DND-41 (cell line): Measurements from ENCODE around the gene KRTAP26-1.

Experiments
- CTCF ChIP-seq: IDR thresholded peaks from 2 replicates; pipeline ENCODE4 v1.5.1; 2012; ENCODE audit warnings: borderline replicate concordance, low read length, moderate library complexity, mild to moderate bottlenecking; ENCODE audit not compliant: poor library complexity, severe bottlenecking; ENCODE audit errors: extremely low read depth
- EZH2 ChIP-seq: IDR thresholded peaks from 3 replicates; pipeline ENCODE4 v1.6.1; 2012; ENCODE audit warnings: borderline replicate concordance, low read depth, mild to moderate bottlenecking, moderate library complexity, low read length, inconsistent platforms; ENCODE audit not compliant: severe bottlenecking

DNA sequence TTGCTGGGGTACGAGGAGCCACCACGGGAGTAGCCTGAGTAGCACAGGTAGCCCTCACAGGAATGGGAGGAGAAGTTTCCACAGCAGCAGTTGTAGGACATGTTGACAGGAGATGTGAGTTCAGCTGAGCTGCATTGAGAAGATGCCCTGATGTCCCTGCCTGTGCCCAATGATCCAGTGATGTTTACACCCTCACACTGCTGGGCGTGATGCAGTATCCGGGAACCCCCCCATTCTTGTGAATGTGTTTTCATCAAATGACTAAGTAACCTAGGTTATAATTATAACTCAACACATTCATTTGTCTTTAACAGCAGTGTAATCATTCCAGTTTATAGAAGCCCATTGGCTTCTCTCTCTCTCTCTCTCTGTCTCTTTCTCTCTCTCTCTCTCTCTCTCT lies 28.4 kb upstream of the KRTAP26-1 start, which contains the start of gene KRTAP23-1:
- TF ChIP-seq CTCF (no peak), EZH2 (no peak)
